HG03196 (cell line): ENCODE data around the gene SESN1.
A peak's percentile ranks its signal among the peaks of the same experiment; 100 is the strongest.

ENCODE experiments used
- ATAC-seq: cut with Tn5 transposase; IDR thresholded peaks from one replicate; pipeline ENCODE4 v1.9.1; 2021; ENCODE audit not compliant: unreplicated experiment

Gene SESN1

DNA sequence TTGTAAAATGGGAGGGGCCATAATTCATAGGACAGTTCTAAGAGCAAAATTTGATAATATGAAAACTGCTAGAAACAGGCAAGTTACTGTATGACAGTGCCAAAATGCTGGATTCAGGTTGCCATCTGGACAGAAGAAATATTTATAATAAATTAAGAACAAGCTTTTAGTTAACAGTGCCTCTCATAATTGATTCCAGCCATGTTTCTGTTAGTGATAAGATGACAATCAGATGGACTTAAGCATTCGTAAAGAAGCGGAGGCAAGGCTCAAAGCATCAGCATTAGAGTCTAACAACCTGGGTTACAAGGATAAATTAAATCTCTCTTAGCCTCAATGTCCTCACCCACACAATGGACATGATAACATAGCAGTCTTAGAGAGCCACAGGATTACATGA is 61.0 kb downstream of the SESN1 start:
- ATAC-seq = no peak

DNA sequence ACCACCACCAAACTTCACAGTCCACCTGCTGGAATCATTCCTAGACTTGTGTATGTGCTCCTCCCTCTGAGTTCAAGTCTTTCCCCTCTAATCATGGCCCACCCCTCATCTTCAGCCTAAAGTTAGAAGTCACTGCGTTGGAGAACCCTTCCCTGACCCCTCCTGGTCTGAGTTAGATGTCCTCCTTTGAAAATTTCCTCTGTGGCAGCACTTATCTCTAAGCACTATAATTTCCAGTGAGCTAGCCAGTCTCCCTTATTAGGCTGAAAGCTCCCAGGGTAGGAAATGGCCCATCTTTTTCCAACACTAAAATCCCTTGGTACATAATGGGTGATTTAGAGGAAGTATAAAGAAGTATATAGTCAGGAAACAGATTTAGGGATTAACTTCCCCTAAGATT is 63.2 kb downstream of the SESN1 start:
- ATAC-seq = no peak

DNA sequence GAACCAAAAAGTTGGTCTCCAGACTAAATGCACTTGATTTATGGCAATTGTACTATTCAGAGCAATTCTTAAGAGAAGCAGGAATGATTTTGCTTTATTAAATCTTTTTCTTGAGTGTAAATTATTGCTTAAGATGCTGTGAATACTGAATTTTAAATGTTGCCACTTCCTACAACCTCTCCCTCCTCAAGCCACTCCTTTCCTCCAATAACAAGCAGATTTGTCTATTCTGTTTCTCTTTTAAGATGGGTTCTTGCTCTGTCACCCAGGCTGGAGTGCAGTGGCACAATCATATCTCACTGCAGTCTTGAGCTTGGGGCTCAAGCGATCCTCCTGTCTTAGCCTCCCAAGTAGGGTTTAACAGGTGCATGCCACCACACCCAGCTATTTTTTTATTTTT is 65.3 kb downstream of the SESN1 start:
- no peak for ATAC-seq

DNA sequence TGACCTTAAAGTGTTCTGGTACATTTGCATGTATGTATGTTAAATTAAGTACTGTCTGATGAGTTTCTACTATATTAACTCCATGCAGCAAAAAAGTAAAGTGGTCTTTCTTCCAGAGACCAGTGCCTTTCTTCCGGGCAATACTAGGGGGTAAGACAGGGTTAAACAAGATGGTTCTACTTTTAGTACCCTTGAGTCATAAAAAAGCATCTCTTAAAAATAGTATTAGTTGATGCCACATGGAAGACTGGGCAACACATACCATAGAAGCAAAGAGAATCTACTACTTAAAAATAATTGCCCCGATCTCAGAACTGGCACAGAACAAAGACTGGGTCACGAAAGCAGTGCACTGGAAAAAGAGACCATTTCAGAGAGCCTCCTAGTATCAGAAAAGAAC is 66.2 kb downstream of the SESN1 start:
- ATAC-seq = no peak

DNA sequence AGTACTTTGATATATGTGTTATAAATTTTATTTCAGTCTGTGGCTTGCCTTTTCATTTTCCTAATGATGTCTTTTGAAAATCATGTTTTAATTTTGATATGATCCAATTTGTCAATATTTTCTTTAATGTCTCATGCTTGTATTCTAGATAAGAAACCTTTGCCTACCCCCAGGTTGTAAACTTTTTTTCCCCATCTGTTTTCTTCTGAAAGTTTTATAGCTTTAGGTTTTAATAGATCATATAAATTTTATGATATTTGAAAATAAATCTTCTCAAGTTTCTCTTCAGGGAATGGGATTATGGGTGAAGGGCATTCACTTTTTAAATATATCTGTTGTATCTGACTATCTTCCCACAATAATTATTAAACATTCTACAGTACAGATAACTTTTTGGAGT is 66.7 kb downstream of the SESN1 start:
- no peak for ATAC-seq

DNA sequence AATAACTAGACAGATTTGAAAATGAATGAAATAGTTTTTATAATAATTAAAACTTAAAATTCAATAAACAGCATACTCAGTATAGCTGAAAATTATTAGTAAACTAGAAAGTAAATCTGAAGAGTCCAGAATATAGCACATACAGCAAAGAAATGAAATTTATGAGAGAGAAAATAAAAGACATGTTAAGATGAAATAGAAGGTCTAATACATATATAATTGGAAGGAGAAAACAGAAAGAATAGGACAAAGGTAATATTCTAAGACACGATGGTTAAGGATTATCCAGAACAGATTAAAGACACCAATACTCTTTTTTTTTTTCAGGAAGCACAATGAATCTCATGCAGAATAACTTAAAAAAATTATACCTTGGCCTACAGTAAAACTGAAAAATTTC is 69.0 kb downstream of the SESN1 start:
- no peak for ATAC-seq

DNA sequence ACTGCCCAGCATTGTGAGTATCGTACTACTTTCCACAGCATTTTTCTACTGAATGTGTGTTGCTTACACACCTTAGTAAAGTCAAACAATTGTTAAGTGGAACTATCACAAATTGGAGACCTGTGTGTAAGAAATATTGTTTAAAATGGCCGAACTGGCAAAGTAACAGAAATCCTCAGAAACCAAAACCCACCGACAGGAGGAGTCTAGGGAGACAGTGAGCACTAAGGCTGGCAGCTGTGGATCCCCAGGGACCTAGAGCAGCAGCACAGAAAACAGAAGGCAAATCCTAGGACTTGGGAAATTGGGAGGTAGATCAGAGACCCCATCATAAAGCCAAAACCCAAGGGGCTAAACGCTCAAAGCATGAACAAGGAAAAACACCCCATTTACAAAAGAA is 69.9 kb downstream of the SESN1 start:
- ATAC-seq = no peak

DNA sequence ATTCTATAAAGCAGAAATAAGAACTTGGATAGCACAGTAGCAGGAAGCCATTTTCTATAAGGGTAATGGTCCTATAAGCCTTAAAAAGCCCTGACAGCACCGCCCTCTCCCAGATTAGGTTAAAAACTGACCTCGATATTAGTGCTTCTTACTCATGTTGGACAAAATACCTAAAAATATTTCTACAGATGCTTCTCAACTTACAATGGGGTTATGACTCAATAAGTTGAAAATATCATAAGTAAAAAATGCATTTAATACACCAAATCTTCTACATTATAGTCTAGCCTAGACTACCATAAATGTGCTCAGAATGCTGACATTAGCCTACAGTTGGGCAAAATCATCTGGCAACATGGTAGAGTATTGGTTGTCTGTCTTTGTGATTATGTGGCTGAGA is 70.3 kb downstream of the SESN1 start:
- no peak for ATAC-seq

DNA sequence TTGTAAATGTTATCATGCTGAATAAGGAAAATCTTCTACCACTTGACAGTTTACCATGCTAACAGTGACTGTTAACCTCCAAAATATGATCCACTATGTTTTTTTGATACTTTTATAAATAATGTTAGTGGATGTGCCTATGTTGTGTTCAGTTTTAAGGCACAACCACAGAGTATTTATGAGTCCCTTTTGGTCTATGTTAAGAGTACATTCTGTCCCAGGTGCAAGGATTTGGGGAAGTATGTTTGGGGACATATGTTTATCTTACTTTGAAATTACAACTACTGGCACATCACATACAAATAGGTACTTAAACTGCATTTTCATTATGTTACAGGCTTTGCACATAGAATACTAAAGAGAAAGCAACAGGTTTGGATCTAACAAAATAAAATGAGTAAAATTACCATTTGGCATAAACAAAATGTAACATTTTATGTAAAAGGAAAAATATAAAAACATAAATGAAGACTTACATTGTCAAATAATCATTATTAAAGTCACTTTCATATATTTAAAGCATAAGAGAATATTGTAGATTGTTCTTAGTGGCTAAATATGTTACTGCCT is 71.2 kb downstream of the SESN1 start:
- no peak for ATAC-seq

DNA sequence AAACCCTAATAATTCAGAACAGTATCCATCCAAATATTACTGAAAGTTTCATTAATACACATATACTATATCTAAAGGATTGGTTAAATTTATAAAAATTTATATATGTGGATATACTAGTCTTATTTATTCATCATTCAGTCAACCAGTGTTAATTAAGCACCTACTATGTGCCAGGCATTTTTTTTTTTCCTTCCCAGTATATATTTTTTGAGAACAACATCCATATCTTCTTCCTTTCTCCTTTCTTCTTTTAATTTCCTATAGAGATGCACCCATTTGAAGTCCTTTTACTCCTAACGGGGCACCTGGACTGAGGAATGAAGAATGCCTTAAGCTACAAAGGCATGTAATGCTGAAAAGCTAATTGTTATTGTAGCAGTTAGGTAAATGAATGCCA is 72.8 kb downstream of the SESN1 start:
- no peak for ATAC-seq

DNA sequence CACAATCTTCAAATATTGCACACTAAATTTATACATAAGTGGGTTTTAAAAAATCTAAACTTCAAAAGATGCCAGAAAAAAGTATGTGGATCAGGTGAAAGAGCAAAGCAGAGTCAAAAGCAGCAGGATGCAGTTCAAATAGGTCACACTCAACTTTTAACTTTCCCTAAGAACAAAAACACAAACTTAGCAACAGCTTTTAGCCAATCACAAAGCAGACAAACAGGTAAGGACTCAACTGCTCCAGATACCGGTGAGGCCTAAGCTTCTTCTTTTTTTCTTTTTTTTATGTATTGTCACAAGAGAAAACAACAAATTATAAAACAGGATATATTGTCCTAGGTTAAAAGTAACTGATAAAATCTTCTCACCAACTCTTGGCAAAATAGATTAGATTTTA is 74.7 kb downstream of the SESN1 start:
- ATAC-seq = no peak

DNA sequence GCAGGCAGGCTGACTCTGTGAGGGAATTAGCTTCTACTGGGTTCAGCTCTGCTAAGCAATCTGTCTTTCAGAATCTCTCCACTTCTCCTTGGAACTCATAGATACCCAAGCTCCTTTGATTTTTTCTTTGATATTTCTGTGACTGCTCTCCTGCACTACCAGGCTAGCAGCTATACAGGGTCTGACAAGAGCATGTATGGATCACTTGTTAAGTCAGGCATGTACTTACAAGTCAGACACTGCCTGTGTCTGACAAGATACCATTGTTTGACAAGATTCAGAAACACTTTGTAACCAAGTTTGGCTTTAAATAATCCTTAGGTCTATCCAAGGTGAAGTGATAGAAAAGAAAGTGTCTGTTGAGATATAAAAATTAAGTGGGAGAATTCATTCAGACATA is 79.5 kb downstream of the SESN1 start:
- no peak for ATAC-seq

DNA sequence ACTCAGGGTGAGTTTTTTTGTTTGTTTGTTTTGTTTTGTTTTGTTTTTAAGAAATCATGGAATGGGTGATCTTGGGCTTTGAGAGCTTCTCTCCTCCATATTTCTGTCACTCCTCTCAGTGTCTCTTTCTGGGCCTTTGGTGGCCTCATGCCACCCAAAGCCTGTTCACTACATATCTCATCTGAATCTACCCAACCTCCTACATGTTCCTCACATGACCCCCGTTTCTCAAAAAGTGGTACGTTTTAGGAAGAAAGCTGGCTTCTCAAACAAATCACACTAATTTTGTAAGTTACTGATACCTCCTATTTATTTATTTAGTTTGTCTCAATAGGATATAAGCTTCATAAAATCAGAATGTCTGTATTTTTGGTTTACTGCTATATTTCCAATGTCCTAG is 80.0 kb downstream of the SESN1 start:
- no peak for ATAC-seq

DNA sequence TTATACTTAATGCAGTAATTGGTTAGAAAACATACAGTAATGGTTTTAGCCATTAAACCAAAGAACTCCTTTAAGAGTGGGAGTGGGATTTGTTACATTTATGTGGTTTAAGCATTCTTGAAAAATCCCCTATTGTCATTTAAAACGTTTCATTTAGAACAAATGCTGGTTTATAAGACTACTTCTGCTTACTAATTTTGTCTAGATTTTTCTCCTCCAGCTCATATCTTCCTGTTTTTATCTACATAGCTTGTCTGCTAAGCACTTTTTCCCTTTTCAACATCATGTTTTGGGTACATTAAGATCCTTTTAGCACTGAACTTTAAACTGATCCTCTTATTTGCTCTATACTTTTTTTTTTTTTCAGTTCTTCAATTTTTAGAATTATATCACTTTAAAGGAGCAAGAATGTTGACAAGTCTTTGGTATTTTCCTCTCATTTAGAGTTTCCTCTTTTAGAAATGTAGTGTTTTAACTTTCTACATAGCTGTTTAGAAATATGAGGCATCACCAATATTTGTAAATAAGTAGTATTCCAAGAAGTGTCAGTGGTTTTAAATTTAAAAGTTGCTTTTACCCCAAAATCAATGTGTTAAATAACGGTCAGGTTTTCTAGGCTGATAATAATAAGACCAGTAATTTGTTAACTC is 80.9 kb downstream of the SESN1 start:
- ATAC-seq = no peak

DNA sequence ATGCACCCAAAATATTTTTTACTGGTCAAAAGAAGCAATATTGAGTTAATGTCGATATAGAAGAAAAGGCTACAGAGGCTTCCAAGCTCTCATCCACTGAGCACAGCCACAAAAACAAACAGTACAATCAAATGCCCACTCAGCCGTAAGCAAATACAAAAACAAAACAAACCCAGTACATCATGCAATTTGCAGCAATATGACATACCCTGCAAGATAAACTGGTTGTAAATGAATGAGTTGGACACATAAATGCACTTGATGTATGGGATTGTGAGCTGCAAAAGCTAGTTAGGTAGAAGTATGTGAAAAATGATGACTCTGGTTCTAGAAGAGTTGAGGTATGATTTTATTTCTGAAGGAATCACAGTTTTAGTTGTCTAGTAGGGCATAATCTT is 83.9 kb downstream of the SESN1 start:
- no peak for ATAC-seq

DNA sequence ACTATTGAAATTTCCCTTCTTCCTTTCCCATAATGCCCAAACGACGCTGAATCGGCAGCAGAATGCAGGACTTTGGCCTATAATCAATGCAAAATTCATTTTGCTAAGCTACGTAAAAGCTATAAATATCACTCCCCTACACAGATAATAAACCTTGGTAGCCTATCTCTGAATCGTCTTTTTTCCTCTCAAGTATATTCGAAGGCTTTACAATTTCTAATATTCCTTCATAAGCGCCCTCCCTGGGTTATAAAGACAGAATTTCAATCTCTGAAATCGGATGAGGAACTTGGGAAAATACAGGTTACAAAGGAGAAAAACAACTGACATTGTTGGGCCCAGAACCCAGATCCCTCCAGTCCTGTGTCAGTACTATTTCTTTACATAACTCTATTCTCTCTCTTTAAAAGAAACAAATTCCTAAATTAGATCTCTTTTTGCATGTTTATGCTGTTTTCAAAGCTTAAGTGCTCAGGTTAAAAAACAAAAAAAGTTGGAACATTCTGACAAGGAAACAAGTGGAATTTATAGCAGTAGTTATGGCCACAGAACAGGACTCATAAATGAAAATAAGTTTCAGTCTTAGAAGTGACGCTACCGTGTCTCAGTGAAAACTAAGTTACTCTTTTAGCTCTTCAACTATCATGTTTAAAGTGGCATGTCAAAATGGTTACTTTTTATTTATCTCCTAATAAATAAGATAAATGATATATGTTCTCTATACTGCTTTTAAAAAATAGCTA is 84.5 kb downstream of the SESN1 start:
- no peak for ATAC-seq

DNA sequence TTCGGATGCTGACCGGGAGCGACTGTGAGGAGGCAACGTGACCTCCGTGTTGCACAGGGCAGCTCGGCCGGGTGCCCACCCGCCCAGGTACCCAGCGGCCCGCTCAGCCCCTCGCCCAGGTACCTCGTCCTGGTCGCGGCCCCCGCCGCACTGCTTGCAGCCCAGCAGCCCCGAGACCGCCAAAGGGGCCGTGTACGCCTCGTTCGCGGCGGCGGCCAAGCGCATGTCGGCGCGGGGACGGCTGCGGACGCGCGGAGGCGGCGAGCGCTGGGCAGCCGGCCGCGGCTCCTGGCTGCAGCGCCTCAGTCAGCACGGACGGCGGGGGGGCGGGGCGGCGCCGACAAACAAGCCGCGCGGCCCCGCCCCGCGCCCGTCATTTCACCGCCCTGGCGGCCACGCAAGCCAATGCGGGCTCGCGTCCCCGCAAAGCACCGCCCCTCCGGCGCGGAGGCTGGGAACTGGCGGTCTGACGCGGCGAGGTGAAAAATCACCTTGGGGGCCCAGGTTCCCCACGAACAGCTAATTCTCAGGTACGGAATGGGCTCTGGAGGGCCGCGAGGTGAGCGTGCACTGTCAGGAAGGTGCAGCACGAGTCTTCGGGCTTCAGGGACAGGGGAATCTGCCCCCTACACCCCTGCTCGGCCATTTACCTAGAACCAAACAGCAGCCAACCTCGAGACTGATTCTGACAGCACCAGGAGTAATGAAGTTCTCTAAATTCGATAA is 85.2 kb downstream of the SESN1 start:
- peak; percentile 90 for ATAC-seq

DNA sequence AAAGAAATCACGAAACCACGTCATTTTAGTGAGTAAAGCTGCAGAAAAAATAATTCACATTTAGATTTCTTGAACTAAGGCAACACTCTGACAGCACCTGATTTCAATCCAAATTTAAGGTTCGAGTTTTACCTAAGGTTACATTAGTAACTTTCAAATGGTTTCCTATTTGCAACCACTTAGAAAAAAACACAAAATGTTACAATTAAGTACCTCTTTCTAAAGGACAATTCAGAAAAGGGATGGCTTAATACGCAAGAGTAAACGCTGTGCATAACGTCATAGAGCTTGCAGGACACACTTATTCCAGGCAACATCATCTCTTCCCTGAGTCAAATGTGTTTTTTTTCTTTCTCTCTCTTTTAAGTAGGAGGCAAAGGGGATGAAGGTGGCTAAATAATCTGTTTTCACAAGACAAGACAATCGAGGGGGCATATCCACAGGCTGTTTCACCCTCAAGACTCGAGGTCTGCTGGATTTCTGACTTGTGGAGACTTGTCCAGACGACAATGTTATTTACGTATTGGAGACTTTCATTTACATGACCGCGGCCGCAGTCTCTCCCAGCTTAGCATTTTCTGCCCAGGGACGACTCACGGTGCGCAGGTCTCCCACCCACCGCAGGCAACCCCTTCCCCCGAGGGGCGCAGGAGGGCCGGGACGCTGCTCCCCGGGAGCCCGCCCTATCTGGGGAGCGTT is 86.0 kb downstream of the SESN1 start:
- ATAC-seq = peak; percentile 23

DNA sequence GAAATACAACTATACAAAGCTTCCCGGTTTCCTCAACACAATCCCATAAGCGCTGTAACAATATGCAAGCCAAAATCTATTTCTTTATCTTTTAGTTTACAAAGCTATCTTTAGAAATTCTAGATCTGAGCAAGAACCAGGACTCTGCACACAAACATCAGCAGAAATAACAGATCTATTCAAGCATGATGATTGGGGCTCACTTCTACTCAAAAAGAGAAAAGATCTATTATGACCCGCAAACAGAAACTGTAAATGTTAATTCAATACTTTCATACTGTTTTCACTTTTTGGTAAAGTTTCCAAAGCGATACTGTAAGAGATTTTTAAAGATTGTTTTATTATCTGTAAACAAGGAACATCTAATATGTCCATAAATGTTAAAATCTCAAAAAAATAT is 86.6 kb downstream of the SESN1 start:
- no peak for ATAC-seq

DNA sequence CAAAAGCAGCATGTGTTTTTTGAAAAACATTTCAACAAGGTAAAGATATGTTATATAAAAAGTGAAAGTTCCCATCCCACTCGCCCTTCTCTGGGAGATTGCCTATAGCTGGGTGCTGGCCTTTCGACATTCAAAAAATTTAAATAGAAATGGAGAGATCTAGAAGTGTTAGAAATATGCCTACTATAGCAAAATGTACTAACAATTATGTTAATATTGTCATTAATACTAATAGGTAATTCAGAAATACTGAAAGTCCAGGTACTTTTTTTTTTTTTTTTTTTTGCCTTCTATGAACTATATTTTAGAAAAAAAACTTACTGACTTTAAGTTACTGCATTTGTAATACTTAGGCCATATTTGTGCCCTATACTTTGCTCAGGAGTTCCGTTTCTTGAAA is 87.1 kb downstream of the SESN1 start:
- no peak for ATAC-seq

DNA sequence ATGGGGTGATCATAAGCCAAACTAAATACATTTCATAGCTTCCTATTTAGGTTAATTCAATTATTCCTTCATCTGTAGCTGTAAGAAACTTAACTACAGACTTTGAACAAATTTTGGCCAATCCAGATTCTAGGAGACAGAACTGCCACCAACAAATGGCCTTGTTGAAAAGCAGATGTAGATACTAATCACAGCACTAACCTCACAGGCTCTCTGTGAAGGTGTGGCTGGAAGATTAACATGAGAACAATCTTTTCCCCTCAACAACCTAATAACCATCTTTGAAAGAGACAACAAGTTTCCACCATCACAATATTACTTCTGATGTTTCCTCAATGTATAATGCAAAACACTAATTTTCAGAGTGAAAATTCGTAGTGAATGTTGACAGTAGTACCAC is 87.8 kb downstream of the SESN1 start:
- ATAC-seq = no peak
